BJ (cell line): ENCODE data around the gene TLNRD1. TPM values are rescaled to one million over a fixed set of nuclear protein-coding genes. Genes with fewer than 3 reads are reported as not detected.

Experiments
- CTCF ChIA-PET: fragments of 350-600 bp; formaldehyde crosslinking; extraction: SDS; loops from one replicate; lab custom pipeline; 2021; ENCODE audit warnings: antibody characterized with exemption, inconsistent platforms; lab: Yijun Ruan, JAX
- POLR2A ChIA-PET: fragments of 300-600 bp; sonication (Branson Sonifier 250); formaldehyde crosslinking; extraction: SDS; loops from one replicate; lab custom pipeline; 2021; ENCODE audit warnings: antibody characterized with exemption; lab: Charles Lee
- DNase-seq: peaks from one replicate; pipeline ENCODE4 v3.0.0-alpha.2; 2011; ENCODE audit warnings: low read depth
- H3K27me3 ChIP-seq: 2 replicates; pipeline ENCODE4 v1.6.0; 2011; ENCODE audit warnings: low read length; ENCODE audit not compliant: control insufficient read depth, insufficient read depth
- H3K36me3 ChIP-seq: 2 replicates; pipeline ENCODE4 v1.5.1; 2011; ENCODE audit warnings: low read length; ENCODE audit not compliant: control insufficient read depth, insufficient read depth
- H3K4me3 ChIP-seq: 2 replicates; pipeline ENCODE4 v1.5.1; 2011; ENCODE audit warnings: low read depth, mild to moderate bottlenecking, control low read depth, low read length
- polyA plus RNA-seq: library from polyadenylated mRNA; depleted of rRNA; stranded (reverse); fragments of >200 nt; gene quantifications from 2 replicates; pipeline ENCODE4 v1.2.3, GENCODE V29; 2011
- TF ChIP-seq, protein P1 (sequence below): IDR thresholded peaks from 2 replicates; pipeline ENCODE4 v1.5.1; 2011; ENCODE audit warnings: low read depth, mild to moderate bottlenecking, control low read depth, inconsistent platforms, low read length, moderate library complexity; ENCODE audit not compliant: insufficient read depth

TLNRD1 gene
- polyA plus RNA-seq, 1 experiment = 5.2 TPM

DNA sequence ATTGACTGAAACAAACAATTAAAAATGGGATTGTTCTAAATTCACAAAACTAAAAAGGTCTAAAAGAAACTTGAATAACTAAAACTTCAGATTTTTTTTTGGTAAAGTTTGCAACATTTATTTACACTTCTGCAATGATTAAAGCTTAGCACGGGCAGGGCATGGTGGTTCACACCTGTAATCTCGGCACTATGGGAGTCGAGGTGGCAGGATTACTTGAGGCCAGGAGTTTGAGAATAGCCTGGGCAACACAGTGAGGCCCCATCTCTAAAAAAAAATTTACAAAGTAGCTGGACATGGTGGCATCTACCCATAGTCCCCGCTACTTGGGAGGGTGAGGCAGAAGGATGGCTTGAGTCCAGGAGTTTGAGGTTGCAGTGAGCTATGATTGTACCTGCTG, 31.6 kb downstream of the TLNRD1 start:
- DNase-seq = no peak
- H3K4me3 ChIP-seq = no peak overlapping the region
- POLR2A ChIA-PET = interaction anchor here (0.6 kb wide), 1 partner anchor 15 kb away, joined by 6 read pairs; no protein-coding TSS in a partner anchor
- CTCF ChIA-PET = interaction anchor here (0.6 kb wide), 1 partner anchor 16 kb away, joined by 3 read pairs; no protein-coding TSS in a partner anchor
- no peaks in the 10 kb centered on the region for H3K27me3 ChIP-seq
- H3K36me3 ChIP-seq = no peaks in the 10 kb centered on the region
- TF ChIP-seq, protein P1, sequence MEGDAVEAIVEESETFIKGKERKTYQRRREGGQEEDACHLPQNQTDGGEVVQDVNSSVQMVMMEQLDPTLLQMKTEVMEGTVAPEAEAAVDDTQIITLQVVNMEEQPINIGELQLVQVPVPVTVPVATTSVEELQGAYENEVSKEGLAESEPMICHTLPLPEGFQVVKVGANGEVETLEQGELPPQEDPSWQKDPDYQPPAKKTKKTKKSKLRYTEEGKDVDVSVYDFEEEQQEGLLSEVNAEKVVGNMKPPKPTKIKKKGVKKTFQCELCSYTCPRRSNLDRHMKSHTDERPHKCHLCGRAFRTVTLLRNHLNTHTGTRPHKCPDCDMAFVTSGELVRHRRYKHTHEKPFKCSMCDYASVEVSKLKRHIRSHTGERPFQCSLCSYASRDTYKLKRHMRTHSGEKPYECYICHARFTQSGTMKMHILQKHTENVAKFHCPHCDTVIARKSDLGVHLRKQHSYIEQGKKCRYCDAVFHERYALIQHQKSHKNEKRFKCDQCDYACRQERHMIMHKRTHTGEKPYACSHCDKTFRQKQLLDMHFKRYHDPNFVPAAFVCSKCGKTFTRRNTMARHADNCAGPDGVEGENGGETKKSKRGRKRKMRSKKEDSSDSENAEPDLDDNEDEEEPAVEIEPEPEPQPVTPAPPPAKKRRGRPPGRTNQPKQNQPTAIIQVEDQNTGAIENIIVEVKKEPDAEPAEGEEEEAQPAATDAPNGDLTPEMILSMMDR = no peak

DNA sequence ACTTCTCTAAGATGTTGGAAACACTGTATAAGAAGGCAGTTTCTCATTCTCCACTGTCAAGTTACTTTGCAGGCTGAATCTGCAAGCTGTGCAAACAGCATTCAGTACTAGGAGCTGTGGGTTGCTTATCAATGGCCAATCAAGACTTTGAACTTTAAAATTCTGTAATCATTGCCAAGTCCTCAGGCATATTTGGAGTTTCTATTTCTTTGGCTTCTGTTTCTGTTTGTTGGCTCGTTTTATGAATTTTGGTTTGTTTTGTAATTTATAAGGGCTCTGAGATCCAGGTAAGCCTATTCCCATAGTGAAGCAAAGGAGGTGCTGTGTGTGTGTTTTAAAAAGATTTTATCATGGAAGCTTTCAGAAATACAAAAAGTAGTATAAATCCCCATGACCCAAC, 32.1 kb downstream of the TLNRD1 start:
- H3K36me3 ChIP-seq = no peaks in the 10 kb centered on the region
- TF ChIP-seq, protein P1 = no peak
- POLR2A ChIA-PET = interaction anchor here (0.6 kb wide), 1 partner anchor 16 kb away, joined by 6 read pairs; no protein-coding TSS in a partner anchor
- no peak for DNase-seq
- no peaks in the 10 kb centered on the region for H3K27me3 ChIP-seq
- H3K4me3 ChIP-seq = no peak overlapping the region
- CTCF ChIA-PET = interaction anchor here (0.6 kb wide), 1 partner anchor 16 kb away, joined by 3 read pairs; no protein-coding TSS in a partner anchor

DNA sequence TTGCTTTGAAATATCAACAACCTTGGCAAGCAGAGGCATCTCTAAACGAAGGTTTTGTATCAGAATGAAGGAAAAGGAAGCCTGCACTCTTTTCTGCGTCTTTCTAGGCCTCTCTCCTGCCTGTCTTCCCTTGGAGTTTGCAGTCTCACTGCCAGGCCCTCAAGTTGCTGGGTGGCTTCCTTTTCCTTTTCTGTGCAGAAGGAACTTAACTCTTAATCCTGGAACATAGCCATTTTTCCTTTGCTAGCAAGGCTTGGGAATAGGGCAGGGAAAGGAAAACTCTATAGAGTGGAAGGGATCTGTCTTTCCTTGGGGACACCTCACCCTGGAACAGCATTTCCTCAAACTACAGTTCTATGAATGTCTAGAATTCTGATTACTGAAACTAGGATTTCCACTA, 32.8 kb downstream of the TLNRD1 start:
- POLR2A ChIA-PET = no interaction called here
- H3K36me3 ChIP-seq = no peaks in the 10 kb centered on the region
- H3K27me3 ChIP-seq = no peaks in the 10 kb centered on the region
- DNase-seq = no peak
- CTCF ChIA-PET = interaction anchor here (1.1 to 1.2 kb wide), 2 partner anchors 9 to 10 kb away, joined by 3 read pairs; no protein-coding TSS in a partner anchor
- no peak overlapping the region for H3K4me3 ChIP-seq
- TF ChIP-seq, protein P1 = no peak

DNA sequence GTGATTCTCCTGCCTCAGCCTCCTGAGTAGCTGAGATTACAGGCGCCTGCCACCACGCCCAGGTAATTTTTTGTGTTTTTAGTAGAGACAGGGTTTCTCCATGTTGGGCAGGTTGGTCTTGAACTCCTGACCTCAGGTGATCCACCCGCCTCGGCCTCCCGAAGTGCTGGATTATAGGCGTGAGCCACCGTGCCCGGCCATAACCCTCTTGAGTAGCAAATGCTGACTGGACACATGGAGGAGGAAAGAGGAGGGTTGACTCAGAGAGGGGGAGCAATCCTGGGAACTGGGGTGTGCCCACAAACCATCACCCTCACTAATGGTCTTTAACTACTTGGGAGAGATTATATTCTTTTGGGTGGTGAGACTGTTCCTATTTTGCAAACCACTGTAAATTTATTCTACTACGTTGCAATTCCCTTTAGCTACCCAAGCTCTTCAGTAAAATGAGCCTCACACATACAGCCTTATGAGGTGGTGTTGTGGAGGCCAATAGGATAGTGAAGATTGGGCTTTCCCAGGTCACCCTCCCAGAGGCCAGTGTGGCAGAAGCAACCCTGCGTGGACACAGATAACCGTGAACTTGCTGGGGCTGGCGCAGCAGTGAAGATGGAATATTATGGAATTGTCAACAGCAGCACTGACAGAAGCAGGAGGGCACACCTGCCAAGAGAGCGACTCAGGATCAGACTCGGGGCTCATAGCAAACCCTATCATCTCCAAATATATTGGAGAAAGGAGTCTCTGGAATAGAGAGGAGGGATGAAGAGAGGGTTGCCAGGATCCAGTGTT, 37.4 kb downstream of the TLNRD1 start:
- no peaks in the 10 kb centered on the region for H3K36me3 ChIP-seq
- DNase-seq = no peak
- TF ChIP-seq, protein P1 = no peak
- POLR2A ChIA-PET = no interaction called here
- CTCF ChIA-PET = interaction anchor here (1.8 kb wide), 1 partner anchor 12 kb away, joined by 4 read pairs; no protein-coding TSS in a partner anchor
- no peaks in the 10 kb centered on the region for H3K27me3 ChIP-seq
- H3K4me3 ChIP-seq = no peak overlapping the region

DNA sequence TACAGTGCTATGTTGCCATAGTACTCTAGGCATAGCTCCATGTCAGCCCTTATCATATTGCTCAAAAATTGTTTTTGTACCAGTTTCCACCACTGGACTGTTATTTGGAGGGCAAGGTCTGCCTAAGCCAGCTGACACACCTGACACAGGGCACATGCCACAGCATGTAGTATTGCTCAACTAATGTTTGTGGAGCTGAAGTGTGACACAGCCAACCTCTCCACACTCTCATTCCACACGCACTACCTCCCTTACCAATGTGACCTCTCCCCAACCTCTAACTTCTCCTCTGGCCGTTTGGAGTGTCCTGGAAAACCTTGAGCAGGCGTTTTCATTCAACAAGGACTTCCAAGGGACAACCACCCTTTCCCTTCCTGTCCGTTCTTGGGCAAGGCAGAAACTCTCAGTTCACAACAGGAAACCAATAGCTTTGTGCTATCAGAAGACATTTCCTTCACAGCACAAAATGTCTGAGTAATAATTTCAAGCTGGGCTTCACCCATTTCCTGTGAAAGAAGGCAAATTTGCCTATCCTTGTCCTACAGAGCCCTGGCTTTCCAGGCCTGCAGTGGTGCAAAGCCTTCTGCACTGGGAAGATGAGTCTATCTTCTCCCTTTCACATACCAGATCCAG, 38.4 kb downstream of the TLNRD1 start:
- CTCF ChIA-PET = interaction anchor here (0.6 kb wide), 1 partner anchor 9 kb away, joined by 3 read pairs; no protein-coding TSS in a partner anchor
- POLR2A ChIA-PET = no interaction called here
- H3K4me3 ChIP-seq = no peak overlapping the region
- H3K27me3 ChIP-seq = no peaks in the 10 kb centered on the region
- TF ChIP-seq, protein P1 = no peak
- H3K36me3 ChIP-seq = no peaks in the 10 kb centered on the region
- no peak for DNase-seq
